Hematopoietic multipotent progenitor cell treated with erythropoietin and hydrocortisone succinate and interleukin-3 and kit ligand, for 8 days (in vitro differentiated cells): ENCODE measurements around the gene TNFRSF12A.

Experiments
- DNase-seq: peaks from one replicate; pipeline ENCODE4 v3.0.0-alpha.2; 2015

TNFRSF12A gene

DNA sequence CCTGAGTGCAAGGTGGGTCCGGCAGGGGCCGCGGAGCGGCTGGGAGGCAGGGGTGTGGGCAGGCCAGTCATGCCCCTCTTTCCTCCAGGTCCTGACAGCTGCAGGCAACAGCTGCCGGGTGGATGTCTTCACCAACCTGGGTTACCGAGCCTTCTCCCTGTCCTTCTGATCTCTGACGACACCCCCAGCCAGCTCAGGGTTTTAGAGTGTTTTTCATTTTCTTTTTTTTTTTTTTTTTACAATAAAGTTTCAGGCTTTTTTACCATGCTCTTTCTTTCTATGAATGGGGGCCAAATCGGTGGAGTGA lies 7.3 kb downstream of the TNFRSF12A start:
- DNase-seq, result no peak

DNA sequence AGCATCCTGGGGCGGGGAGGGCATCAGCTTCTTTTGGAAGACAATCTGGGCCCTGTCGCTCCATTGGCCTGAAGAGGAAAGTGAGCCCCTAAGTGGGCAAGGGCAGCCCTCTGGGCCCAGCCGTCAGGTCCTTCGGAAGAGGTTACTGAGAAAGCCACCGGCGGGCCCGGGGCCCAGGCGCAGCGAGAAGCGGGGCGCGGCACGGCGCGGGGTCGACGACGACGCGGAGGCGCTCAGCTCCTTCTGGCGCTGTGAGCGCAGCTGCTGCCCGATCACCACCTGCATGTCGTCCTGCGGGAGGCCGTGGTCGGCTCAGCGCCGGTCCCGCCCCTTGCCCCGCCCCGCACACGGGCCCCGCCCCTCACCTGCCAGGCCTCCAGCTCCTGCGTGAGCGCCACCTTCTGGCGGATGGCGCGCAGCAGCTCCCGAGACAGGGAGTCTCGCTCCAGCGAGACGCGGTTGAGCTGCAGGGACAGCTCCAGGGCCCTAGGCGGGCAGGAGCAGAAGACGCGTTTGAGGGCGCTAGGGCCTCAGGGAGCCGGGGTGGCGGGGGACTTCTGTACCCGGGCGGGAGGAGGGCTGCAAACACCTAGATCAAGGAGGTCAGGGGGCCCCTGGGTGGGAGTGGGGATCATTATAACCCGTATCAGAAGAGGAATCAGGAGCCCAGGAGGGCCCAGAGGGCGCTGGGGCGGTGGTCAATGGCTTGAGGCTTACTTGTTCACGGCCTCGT lies 8.0 kb downstream of the TNFRSF12A start:
- DNase-seq, result peak; percentile 87

DNA sequence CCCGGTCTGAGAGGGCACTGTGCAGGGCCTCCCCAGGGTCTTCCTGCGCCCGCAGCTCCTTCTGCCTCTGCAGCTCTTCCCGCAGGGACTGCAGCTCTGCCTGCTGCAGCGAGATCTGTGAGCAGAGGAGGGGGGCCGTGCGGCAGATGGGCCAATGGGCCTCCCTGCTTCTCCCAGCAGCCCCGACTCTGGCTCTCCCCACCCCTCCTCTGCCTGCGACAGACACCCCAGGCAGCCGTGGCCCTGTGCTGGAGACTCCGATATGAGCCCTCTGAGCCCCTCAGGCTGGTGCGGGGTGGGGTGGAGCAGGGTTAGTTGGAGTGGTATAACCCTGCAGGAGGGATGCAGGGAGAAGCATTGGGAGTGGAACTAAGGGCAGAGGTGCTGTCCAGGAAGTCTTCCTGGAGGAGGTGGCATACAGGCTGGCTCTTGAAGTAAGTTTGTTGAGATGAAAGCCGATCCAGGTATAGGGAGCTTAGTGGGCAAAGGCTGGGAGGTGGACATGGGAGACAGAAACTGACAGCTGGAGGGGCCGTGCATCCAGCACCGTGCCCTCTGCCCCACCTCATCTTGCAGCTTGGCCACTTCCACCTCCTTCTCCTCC lies 8.7 kb downstream of the TNFRSF12A start:
- no peak for DNase-seq

DNA sequence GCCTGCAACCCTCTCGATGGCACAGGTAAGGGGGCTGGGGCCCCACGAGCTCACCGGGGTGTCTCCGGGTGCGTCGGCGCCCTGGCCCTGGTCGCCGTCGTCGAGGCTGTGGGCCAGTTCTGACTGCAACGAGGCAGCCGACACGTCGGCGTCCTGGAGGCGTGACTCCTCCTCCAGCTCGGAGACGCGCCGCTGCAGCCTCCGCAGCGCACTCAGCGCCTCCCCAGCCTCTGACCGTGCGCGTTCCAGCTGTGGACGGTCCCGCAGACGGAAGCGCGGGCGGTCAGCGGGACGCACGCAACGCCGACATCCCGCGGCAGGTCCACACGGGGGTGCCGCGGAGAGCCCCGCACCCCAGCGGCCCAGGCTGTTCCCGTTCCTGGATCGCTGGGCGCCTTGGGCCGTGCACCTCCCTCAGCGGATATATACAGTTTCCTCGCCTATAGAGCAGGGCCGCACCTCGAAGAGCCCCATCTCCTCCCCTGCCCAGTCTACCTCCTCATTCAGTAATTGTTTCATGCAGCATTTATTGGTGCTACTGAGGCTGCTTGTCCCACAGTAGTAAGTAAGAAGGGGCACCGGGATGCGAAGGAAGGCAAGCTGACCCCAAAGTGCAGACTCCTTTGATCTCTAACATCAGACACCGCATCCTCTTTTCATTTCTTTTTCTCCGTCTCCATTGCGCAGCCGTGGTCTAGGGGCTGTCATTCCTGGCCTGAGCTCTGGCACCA lies 9.5 kb downstream of the TNFRSF12A start:
- DNase-seq, result no peak

DNA sequence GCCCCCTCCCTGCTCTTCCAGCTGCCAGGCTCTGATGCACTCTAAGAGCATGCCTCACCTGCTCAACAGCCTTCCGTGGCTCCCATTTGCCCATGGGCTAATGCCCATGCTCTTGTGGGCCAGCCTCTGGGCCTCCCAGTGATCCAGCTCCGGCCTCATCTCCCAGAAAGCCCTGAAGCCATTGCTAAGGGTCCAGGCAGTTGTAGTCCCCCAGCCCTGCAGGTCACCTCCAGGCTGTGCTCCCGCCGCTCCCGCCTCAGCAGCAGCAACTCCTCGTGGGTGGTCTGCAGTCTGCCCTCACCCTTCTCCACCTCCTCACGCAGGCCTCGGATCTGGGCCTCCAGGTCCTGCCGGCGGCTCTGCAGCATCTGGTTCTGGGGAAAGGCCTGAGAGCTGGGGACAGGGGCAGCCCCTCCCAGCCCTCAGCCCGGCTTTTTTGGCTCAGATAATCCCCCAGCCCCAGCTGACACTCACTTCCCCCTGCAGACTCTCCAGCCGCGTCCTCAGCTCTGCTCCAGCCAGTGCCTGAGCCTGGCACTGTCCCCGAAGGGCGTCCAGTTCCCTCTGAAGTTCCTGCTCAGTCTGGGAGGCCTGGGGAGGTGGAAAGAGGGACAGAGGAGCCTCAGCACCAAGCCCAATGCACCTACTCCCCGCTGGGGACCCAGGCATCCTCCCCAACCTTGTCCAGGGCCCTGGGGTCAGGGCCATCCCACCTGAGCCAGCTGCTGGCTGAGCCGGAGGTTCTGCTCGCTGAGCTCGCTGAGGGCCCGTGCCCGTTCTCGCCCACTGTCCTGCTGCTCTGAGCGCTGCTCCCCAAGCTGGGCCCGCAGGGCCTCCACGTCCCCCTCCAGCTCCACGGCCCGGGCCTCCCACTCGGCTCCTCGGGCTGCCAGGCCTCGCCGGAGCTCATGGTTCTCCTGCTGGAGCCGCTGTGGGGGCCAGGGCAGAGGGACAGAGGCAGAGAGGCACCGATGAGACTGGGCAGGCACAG lies 10.3 kb downstream of the TNFRSF12A start:
- no peak for DNase-seq

DNA sequence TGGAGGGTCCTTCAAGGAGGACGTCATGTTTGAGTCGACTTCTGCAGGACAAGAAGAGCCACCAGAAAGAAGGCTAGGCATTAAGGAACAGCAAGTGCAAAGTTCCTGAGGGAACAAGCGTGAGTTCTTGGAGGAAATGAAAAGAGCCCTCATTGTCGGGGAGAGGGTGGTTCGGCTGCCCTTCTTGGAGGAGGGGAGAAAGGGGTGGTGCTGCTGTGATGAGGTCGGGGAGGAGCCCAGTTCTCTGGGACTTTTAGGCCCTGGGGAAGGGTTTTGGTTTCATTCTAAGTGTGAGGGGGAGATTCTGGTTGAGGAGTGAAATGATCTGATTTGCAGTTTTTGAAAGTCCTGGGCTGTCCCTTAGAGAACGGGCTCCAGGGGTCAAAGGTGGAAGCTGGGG lies 12.5 kb downstream of the TNFRSF12A start:
- DNase-seq, result no peak

DNA sequence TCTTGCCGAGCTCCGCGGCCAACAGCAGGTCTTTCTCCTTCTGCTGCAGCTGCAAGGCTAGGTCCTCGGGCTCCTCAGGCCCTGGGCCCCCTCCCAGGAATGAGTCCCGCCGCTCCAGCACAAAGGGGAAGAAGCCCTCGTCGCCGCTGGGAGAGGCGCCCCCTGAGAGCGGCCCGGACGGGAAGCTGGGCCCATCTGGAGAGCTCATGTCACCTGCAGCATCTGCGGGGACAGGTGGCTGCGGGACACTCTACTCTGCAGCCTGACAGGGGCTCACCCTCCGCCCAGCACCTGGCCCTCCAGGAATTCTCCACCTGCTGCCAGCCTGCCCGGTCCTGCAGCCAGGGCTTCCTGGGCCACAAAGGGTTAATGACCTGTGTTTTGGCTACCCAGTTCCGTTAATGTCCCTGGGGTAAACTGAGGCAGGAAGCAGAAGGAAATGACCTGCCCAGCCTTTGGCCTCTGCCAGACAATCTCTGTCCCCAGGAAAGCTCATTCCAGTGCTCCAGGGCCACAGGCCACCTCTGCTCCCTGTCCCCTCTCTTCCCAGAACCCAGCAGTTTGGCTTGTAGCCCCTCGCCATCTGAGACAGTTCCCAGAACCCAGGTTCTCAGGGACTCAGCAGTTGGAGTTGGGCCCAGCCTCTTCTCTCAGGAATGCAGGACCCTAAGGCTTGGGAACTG lies 15.3 kb downstream of the TNFRSF12A start:
- DNase-seq, result no peak

DNA sequence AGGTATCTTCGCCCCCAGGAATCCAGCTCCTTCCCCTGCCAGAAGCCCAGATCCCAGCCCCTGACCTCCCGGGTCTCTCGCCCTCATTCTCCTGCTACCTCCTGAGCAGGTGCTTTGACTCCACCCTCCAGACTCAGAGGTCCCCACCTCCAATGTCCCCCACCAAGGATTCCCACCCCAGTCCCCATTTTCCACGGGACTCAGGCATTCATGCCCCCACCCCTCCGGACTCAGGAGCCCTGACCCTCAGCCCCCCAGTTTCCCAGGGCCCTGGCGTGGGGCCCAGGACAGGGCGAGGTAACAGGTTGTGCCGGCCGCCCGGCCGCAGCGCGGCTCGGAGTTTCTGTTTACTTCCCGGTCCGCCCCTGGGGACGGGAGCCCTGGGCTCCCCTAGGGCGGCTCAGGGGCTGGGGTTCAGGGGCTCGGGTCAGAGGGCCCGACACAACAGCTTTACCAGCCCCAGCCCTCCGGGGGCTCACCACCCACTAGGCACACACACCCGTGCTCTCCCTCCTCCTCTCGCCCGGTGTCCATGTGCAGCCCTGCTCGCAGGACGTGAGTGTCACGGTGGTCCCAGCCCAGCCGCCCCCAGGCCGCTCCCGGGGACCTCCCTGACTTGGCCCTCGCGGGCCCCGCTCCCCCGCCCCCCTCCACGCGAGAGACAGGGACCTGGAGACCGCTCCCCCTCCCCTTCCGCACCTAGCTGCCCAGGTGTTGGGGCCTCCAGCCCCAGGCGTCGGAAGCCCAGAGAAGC lies 16.0 kb downstream of the TNFRSF12A start:
- no peak for DNase-seq

DNA sequence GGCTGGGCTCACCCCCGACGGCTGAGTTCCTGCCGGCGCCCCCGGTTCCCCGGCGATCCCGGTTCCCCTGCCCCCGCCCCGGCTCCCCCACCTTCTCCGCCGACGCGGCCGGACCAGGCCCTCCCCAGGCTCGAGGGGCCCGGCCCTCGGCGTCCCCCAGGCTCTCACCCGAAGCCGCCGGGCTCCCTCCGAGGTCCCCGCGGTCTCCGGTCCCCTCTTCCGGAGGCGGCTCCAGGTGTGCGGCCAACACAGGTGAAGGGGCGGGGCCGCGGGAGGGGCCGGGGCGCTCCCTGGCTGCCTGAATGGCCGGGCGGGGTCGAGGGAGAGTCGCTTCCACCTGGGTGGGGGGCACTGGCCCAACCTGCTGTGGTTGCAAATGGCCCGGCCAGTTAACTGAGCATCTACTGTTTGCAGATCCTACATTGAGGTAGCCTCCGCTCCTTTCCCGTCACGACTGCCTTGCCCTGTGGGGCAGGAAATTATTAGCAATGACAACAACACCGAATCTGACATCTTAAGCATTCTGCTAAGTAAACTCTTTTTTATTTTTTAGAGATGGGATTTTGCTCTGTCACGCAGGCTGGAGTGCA lies 16.7 kb downstream of the TNFRSF12A start, which contains the start of gene BICDL2:
Gene BICDL2 (minus strand): TSS at position 219 of the 590 bp plus-strand sequence. CDS start 1,448 bp downstream, outside the sequence.
- DNase-seq, result no peak

DNA sequence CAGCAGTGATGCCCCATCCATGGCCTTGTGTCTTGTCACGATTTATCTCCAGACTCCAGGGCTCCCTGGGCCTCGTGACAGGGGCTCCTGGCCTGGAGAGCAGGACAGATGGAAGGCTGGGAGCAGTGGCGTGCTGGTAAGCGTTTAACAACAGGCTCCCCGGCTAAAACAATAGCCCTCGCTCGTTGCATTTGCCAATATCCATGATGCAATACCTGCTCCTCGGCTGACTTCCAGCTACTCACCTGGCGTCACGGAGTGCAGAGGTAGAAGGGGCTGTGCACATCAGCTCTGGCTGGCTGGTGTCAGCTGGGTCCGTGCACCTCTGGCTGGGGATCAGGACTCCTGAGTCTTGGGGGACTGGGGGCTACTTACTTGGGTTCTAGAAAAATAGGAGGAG lies 18.1 kb downstream of the TNFRSF12A start:
- DNase-seq, result no peak

DNA sequence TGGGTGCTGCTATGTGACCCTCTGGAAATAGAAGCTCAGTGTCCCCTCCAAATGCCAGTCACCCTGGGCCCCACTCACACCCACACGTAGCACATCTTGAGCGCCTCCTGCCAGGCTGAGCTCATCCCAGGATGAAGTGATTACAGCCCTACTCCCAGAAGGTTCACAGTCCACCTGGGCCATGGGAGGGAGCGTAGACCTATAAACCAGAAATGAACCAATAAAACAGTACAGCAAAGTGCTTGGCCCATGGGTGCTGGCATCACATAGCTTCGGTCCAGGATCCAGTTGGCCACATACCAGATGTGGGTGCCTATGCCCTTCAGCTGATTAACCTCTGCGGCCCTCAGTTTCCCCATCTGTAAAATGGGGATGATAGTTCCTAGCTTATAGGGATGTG lies 18.7 kb downstream of the TNFRSF12A start:
- no peak for DNase-seq

DNA sequence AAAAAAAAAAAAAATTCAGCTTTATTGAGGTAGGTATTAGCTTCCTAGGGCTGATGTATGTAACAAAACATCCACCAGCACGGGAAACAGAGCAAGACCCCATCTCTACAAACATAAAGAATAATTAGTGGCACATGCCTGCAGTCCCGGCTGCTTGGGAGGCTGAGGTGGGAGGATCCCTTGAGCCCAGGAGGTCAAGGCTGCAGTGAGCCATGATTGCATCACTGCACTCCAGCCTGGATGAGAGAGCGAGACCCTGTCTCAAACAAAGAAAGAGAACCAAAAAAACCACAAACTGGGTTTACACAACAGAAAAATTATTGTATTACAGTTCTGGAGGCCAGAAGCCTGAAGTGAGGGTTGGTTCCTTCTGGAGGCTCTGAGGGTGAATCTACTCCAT lies 22.2 kb downstream of the TNFRSF12A start:
- DNase-seq, result no peak

DNA sequence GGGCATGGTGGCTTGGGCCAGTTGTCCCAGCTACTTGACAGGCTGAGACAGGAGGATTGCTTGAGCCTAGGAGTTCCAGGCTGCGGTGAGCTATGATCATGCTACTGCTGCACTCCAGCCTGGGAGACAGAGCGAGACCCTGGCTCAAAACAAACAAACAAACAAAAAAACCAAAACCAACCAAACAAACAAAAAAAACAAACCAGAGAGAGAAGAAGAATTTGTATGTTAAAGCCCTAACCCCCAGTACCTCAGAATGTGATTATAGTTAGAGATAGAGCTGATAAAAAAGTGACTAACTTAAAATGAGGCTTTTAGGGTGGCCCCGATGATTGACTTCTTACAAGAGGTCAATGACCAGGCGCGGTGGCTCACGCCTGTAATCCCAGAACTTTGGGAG lies 24.5 kb downstream of the TNFRSF12A start:
- DNase-seq, result no peak

DNA sequence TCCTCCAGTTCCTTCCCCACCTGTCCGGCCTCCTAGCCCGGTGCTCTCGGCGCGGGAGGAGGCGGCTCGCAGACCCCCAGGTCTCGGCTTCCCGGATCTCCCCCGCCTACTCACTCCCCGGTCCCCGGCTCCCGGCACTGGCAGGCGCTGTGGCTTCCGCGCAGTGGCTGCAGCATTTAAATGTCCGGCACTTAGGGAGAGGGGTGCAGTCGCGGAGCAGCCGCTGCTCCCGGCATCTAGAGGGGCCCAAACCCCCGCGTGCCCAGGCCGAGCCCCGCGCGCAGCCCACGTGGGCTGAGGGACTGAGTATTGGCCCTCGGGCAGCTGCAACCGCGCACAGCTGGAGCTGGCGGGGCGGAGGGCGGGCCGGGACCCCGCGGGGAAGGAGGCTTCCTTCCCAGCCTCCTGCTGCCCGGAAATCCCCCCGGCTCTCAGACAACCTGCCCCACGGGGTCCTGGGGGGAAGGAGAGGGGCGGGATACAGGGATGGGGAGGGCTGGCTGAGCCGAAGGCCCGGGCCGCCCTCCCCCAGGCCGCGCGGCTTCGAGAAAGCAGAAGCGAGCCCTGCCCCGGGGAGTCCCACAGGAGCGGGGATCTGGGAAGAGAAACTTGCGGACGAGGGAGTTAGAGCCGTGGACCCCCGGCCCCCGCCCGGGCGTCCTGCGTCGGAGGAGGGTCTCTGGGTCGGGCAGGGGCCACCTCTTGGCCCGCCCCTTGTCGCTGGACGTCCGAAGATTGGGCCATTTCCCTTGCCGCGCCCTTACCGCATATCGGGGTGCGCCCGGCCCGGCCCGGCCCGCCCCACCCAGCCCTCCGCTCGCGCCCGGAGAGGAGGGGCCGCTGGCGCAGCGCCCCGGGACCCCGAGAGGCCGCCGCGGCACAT lies 25.8 kb downstream of the TNFRSF12A start, which contains the start of gene MMP25:
Gene MMP25 (plus strand): TSS at position 804 of the 883 bp plus-strand sequence. CDS start 357 bp downstream, outside the sequence.
- no peak for DNase-seq

DNA sequence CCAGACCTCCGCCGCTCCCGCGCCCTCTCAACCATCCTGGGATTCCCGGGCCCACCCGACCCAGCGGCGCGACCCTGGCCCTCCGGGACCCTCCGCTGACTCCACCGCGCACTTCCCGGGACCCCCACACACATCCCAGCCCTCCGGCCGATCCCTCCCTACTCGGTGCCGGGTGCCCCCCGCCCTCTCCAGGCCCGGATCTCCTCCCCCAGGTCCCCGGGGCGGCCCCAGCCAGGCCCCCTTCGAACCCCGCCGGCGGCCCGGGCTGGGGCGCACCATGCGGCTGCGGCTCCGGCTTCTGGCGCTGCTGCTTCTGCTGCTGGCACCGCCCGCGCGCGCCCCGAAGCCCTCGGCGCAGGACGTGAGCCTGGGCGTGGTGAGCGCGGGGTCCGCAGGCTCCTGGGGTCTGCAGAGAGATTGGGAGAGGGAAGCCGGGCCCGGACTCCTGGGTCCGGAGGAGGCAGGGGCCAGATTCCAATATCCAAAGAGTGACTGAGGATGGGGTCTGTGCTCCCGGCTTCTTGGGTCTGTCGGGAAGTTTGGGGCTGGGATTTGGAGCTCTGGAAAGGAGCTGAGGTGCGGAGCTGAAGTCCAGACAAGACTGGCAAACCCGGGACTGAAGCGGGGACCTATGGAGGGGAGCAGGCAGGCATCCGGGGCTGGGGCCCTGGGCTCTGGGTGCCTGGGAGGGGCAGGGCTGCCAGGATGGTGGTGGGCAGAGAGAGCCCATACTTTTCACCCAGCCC lies 26.6 kb downstream of the TNFRSF12A start:
- DNase-seq, result no peak

DNA sequence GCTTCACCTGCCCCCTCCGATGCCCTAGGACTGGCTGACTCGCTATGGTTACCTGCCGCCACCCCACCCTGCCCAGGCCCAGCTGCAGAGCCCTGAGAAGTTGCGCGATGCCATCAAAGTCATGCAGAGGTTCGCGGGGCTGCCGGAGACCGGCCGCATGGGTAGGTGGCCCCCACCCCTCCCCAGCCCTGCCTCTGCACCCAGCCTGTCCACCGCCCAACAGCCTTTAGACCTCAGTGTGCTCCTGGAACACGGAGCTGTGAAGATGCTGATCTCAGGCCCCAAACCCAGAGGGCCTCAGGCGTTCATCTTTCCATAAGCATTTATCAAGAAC lies 27.2 kb downstream of the TNFRSF12A start:
- no peak for DNase-seq

DNA sequence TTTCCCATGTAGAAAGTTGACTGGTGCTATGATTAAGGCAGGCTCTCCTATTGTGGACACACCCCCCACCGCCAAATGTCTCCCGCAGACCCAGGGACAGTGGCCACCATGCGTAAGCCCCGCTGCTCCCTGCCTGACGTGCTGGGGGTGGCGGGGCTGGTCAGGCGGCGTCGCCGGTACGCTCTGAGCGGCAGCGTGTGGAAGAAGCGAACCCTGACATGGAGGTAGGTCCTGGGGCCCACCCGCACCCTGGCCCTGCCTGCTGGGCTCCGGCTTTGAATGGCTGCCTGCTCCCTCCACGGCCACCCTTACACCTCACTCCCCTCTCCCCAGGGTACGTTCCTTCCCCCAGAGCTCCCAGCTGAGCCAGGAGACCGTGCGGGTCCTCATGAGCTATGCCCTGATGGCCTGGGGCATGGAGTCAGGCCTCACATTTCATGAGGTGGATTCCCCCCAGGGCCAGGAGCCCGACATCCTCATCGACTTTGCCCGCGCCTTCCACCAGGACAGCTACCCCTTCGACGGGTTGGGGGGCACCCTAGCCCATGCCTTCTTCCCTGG lies 29.8 kb downstream of the TNFRSF12A start:
- DNase-seq, result no peak

DNA sequence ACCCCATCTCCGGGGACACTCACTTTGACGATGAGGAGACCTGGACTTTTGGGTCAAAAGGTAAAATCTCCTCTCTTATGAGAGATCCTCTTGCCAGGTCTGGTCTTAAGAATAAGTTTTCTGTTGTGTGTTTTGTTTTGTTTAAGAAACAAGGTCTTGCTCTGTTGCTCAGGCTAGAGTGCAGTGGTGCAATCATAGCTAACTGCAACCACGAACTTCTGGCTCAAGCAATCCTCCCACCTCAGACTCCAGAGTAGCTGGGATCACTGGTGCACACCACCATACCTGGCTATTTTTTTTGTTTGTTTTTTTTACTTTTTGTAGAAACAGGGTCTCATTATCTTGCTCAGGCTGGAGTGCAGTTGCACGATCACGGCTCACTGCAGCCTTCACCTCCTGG lies 30.3 kb downstream of the TNFRSF12A start:
- no peak for DNase-seq

DNA sequence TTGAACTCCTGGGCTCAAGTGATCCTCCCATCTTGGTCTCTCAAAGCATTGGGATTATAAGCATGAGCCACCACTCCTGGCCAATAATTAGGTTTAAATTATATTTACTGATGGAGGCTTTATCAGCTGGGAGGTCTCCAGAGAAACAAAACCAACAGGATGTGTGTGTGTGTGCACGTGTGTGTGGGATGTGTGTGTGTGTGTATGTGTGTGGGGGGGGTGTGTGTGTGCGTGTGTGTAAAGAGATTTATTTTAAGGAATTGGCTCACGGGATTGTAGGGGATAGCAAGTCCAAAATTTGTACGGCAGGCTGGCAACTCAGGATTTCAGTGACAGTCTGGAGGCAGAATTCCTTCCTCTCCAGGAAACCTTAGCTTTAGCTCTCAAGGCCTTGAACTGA lies 30.8 kb downstream of the TNFRSF12A start:
- no peak for DNase-seq
